Measurements from ENCODE around the gene USP3. TPM values are rescaled to one million over a fixed set of nuclear protein-coding genes. Genes with fewer than 3 reads are reported as not detected.

The USP3 gene
- total RNA-seq, 3 donors from 2014 or later: 65.6 to 101 (median 67.3) TPM

- intact Hi-C loops (cut with DNase I, micrococcal nuclease): no loop called here
- no peaks in the 10 kb centered on the region for H3K36me3 ChIP-seq (ENCODE audit: low read depth)
- peaks cover 59% of the 10 kb centered on the region for H3K4me1 ChIP-seq (ENCODE audit: low read depth)
- H3K9me3 ChIP-seq: no peaks in the 10 kb centered on the region
- no peak overlapping the region for H3K4me3 ChIP-seq
- ATAC-seq (no peak), DNase-seq (no peak)
- TF ChIP-seq CTCF (IDR thresholded peaks at IDR 0.05): no peak
Observed at GRCh38 chr15:63513728-63514127, 9.3 kb downstream of the USP3 start.

- no peak for TF ChIP-seq CTCF (IDR thresholded peaks at IDR 0.05)
- Histone ChIP-seq H3K9me3 (no peaks in the 10 kb centered on the region), H3K4me3 (no peak overlapping the region), H3K36me3 (ENCODE audit: low read depth) (no peaks in the 10 kb centered on the region), H3K4me1 (ENCODE audit: low read depth) (peaks cover 51% of the 10 kb centered on the region)
- peak; percentile 62 for ATAC-seq
- intact Hi-C loops (cut with DNase I, micrococcal nuclease): no loop called here
- no peak for DNase-seq
Observed at GRCh38 chr15:63514531-63514943, 10.1 kb downstream of the USP3 start.

GRCh38 chr15:63517202-63517601, 12.8 kb downstream of the USP3 start:
- TF ChIP-seq CTCF (IDR thresholded peaks at IDR 0.05): no peak
- H3K4me1 ChIP-seq (ENCODE audit: low read depth): peaks cover 49% of the 10 kb centered on the region
- intact Hi-C loops (cut with DNase I, micrococcal nuclease): no loop called here
- DNase-seq (no peak), ATAC-seq (no peak)
- no peak overlapping the region for H3K4me3 ChIP-seq
- H3K9me3 ChIP-seq: no peaks in the 10 kb centered on the region
- no peaks in the 10 kb centered on the region for H3K36me3 ChIP-seq (ENCODE audit: low read depth)

GRCh38 chr15:63517628-63518027, 13.2 kb downstream of the USP3 start:
- H3K9me3 ChIP-seq: no peaks in the 10 kb centered on the region
- no peak for TF ChIP-seq CTCF (IDR thresholded peaks at IDR 0.05)
- H3K4me3 ChIP-seq: no peak overlapping the region
- H3K4me1 ChIP-seq (ENCODE audit: low read depth): peaks cover 51% of the 10 kb centered on the region
- ATAC-seq: peak; percentile 84
- no peaks in the 10 kb centered on the region for H3K36me3 ChIP-seq (ENCODE audit: low read depth)
- DNase-seq: no peak
- intact Hi-C loops (cut with DNase I, micrococcal nuclease): no loop called here

GRCh38 chr15:63519041-63519440, 14.6 kb downstream of the USP3 start:
- TF ChIP-seq CTCF (IDR thresholded peaks at IDR 0.05): no peak
- Histone ChIP-seq H3K4me3 (no peak overlapping the region), H3K4me1 (ENCODE audit: low read depth) (peaks cover 37% of the 10 kb centered on the region), H3K9me3 (no peaks in the 10 kb centered on the region), H3K36me3 (ENCODE audit: low read depth) (no peaks in the 10 kb centered on the region)
- DNase-seq (no peak), ATAC-seq (no peak)
- intact Hi-C loops (cut with DNase I, micrococcal nuclease): no loop called here

Measured in mucosa of descending colon (tissue), 3 donors.